Left ventricle myocardium superior (tissue), 1 donor: ENCODE data around the gene POLD2. TPM values are rescaled to one million over a fixed set of nuclear protein-coding genes. Genes with fewer than 3 reads are reported as not detected.

Experiments used
- ATAC-seq: fragments of 200-7000 bp; cut with Tn5 transposase; one replicate; pipeline ENCODE4 v1.9.1; 2020; ENCODE audit warnings: mild to moderate bottlenecking, moderate library complexity
- DNase-seq: peaks from one replicate; pipeline ENCODE4 v3.0.0-alpha.2; 2020
- intact Hi-C: fragments of 100-400 bp; cut with micrococcal nuclease; formaldehyde crosslinking; loops from one replicate; pipeline ENCODE4 v1.11.0; 2022
- total RNA-seq: library from RNA; stranded (reverse); fragmentation: NEBNext Ultra II Directional; extraction: Animal tissue kit (Norgen Biotek cat#: 25700); gene quantifications from one replicate; pipeline ENCODE4 v1.2.1, GENCODE V29; 2021
- donor health status: DM: no; HTN: yes; CAD: no; lungs with severe emphysema.

Gene POLD2
- total RNA-seq, 1 donor from 2014 or later: 92.9 TPM

DNA sequence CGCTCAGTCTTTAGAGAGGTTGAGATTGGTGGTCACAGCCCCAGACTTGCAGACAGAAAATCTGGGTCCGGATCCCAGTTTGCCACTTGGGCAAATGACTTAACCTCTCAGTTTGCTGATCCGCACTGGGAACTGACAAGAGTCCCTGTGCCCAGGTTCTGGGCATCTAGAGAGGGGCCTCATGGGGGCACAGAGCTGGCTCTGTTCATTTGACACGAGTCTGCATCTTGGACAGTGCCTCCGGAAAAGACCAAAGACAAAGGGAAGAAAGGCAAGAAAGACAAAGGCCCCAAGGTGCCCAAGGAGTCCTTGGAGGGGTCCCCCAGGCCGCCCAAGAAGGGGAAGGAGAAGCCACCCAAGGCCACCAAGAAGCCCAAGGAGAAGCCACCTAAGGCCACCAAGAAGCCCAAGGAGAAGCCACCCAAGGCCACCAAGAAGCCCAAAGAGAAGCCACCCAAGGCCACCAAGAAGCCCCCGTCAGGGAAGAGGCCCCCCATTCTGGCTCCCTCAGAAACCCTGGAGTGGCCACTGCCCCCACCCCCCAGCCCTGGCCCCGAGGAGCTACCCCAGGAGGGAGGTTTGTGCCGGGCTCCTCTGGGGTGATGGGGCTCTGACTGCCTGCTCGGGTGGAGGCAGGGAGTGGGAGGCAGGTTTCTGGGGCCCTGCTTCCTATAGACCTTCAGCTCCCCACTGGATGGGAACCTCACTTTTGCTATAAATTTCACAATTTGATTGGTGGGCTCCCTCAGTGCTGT lies 16.9 kb downstream of the POLD2 start:
- intact Hi-C loops: no loop called here
- ATAC-seq: no peak
- no peak for DNase-seq

DNA sequence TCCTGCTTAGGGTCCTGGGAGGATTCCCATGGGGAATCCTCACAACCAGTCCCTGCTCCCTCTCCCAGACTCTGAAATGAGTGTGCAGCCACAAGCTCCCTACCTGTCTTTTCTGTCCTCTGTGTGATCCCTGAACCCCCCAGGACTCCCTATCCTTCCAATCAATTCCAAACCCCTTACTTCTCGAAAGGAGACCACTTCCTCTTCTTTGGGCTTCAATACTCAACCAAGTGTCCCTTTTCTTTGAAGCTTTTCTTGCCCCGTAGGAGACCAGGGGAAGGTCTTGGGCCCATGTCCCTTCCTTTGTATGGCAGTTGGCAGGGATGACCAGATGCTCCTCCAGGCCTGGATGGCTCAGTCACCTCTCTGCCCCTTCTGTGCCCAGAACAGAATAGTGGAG lies 17.5 kb downstream of the POLD2 start:
- intact Hi-C loops: no loop called here
- ATAC-seq: no peak
- no peak for DNase-seq

DNA sequence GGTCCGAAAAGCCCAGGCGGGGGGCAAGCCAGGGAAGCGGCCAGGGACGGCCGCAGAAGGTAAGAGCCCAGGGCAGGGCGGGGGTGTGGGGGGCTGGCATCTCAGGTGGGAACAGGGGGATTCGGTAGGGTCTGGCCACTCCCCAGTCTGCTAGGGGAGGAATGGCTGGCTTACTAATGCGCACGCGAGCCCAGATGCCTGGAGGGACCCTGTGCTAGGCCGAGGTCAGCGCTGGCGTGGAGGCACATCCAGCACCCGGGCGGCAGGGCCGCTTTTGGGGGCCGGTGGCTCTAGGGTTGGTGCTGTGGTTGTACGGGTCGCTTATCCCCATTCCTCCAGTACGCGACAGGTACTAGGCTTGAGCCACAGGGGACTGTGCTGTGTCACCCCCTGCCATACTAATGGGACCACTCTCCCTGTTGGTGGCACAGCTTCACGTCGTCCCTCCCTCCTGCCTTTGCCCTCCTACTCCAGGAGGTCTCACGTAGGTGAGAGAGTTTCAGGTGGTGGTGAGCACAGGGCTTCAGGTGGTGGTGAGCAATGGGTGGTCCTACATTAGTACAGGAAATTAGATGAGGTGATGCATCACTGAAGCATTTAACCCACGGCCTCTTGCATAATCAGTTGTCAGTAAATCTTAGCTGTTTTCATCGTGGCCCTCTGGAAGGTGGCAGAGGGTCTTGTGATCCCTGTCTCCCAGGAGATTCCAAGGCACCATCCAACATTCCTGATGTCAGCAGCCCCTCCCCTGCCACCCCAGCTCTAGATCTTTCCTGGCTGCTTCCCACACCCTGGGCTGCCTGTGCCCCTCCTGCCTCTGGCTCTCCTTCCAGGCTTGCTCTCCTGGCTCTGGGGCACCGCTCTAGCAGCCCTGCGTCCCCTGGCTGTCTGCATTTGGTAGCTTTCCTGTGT lies 18.2 kb downstream of the POLD2 start:
- DNase-seq (no peak), ATAC-seq (peak; percentile 43)
- intact Hi-C loops: no loop called here

DNA sequence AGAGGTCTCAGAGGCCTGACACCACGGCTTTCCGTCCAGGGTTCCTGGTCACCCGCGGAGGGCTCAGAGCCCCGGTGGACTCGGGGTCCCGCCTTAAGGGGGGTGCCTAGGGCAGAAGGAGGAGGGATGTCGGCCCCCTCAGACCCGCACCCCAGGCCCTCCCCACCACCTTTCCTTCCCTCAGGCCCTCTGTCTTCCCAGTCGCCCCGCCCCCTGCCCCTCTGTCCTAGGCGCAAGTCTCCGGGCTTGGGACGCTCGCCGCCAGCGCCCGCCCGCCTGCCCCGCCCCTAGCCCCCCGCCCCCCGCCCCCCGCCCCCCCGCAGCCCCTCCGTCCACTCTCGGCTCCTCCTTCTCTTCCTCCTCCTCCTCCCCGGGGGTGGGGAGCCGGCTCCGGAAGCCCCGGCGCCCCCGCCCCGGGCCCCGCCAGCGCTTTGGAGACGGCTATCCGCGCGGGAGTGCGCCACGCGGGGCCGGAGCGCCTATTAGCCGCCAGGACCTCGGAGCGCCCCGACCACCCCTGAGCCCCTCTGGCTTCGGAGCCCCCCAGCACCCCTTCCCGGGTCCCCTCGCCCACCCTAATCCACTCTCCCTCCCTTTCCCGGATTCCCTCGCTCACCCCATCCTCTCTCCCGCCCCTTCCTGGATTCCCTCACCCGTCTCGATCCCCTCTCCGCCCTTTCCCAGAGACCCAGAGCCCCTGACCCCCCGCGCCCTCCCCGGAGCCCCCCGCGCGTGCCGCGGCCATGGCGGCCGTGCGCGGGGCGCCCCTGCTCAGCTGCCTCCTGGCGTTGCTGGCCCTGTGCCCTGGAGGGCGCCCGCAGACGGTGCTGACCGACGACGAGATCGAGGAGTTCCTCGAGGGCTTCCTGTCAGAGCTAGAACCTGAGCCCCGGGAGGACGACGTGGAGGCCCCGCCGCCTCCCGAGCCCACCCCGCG lies 19.2 kb downstream of the POLD2 start, which contains the start of gene AEBP1:
Gene AEBP1, plus strand, starts transcription at position 423 of the 937 bp plus-strand sequence. Its CDS starts 321 bp downstream, at position 744.
- DNase-seq (peak; percentile 55), ATAC-seq (peak; percentile 59)
- intact Hi-C loops: no loop called here

DNA sequence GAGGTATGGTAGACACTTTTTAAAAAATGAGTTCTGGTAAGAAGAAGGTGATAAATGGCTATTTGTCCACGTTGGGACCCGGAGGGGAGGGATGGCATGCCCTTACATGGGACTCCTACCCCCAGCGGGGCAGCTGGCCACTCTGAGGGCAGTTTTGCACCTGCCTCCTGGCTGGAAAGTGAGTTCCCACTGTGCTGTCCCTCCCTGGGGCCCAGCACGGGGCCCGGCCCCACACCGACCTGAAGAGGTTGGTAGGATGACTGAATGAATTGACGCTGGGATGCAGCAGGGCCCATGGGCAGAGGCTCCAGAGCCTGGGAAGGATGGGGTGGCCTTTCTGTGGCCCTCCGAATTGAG lies 19.8 kb downstream of the POLD2 start:
- intact Hi-C loops: no loop called here
- DNase-seq (no peak), ATAC-seq (no peak)

DNA sequence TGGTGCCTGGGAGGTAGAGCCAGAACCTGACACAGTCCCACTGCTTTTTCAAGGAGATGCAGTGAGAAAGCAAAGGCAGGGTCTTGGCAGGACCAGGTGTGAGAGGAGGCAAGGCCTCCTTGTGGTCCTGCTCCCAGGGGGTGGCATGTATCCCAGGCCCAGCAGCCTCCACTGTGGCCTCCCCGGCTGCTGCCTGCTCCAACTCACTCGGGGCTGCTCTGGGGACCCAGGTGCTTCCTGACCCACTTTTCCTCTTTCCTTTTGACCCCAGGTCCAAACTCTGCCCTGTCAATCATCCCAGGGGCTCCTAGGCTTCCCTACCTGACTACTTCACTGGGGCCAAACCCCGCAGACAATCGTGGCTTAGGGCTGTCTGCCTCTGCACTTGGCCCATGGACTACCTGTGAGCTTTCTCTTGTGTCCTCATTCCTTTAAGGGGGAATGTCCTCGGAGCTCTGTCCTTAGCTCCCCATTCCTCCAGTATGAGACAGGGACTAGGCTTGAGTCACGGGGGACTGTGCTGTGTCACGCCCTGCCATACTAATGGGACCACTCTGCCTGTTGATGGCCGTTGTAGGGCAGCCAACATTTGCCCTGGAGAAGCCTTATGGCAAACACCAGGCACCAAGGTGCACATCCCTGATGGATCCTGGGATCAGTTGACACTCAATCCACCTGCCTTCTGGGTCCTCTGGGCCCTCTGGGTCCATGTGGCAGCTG lies 20.3 kb downstream of the POLD2 start:
- peak; percentile 18 for DNase-seq
- no peak for ATAC-seq
- intact Hi-C loops: no loop called here

DNA sequence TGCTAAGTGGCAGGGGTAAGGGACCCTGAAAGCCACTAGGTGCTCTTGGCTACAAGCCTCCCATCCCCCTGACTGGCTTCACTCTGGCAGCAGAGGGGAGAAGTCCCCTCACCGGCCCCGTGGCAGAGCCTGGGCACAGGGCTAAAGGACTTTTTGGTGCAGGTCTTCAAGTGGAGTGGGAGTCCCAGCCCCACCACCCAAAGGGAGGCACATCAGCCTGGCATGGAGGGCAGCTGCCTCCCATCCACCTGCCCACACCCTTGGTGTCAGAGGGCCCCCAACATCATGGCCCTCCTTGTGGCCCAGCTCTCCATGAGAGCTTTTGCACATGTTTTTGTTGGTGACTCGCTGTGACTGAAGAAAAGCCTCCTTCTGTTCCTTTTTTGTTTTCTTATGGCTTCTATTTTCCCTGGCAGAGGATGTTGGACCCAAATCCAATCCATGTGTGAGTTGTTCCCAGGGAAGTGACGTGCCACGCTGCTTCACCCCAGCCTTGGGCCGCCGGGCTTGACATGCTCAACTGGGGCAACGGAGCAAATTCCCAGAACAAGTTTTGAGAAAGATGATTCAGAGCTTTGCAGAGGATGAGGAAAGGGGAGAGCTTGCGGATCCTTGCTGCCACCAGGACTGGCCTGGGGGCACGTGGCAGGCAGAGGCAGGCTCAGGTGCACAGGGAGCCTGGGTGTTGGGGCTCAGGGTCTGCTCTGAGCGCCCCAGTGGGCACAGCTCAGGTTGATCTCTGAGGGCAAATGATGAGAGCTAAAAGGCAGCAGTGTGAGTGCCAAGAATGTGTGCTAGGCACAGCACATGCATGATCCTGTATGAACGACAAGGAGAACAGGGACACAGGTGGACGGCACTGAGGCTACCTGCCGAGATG lies 21.1 kb downstream of the POLD2 start:
- peak; percentile 40 for DNase-seq
- no peak for ATAC-seq
- intact Hi-C loops: no loop called here

DNA sequence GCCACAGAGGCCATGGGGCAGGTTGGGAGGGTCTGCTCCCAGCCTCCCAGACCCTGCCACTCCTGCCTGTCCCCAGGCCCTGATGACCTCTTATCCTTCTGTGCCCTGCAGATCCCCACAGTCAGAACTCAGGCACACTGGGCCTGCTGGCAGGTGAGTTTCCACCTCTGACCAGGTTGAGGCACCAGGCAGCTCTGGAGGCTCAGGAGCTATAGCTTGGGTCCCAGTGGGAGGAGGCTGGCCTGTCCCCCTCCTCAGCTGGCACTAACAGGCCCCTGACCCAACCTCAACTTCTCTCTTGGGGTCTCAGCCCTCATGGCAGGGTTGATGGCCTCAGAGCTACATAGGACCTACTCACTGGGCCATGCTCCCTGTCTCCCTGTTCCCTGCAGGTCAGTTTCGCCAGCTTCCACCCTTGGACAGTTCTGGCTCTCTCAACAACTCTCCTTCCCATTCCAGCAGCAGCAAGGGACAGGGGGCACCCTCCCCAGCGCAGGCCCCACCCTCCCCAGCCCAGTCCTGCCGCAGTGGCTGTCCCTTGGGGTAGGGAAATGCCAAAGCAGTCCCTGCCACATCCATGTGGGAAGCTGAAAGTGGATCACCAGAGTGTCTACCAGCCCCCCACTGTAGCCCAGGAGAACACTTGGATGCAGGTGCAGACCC lies 21.9 kb downstream of the POLD2 start:
- DNase-seq (no peak), ATAC-seq (no peak)
- intact Hi-C loops: no loop called here

DNA sequence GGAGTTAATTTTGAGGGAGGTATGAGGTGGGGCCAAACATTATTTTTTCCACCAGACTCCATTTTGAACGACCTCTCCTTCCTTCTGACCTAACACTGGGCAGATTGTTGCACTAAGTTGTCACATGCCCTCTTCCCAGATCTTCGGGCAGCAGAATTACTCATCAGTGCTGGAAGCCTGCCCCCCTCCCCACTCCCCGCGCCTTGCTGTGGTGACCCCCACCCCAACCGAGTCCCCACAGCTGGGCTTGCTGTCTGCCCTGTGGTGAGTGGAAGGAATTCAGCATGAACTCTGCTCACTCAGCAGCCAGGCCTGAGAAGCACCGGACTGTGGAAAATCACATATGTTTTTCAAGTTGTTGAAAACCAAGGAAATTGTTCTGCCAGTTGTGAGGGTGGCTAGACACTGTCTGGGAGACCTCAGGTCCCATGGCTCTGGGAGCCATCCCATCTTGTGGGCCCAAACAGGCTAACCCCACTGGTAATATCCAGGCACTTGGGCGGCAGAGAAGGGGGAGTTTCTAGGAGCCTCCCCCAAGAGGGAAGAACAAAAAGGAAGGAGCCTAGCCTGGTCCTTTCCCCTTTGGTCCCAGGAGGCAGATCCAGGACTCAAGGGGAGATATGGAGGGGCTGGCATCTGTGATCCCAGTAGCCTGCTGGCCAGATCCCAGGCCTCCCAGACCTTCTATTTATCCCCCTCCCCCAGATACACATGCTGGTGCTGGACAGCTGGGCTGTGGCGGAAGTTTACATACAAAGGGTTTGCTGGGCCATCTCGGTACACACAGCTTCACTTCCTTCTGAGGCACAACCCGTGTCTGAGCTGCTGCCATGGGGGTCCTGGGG lies 22.7 kb downstream of the POLD2 start:
- intact Hi-C loops: no loop called here
- ATAC-seq (no peak), DNase-seq (no peak)

DNA sequence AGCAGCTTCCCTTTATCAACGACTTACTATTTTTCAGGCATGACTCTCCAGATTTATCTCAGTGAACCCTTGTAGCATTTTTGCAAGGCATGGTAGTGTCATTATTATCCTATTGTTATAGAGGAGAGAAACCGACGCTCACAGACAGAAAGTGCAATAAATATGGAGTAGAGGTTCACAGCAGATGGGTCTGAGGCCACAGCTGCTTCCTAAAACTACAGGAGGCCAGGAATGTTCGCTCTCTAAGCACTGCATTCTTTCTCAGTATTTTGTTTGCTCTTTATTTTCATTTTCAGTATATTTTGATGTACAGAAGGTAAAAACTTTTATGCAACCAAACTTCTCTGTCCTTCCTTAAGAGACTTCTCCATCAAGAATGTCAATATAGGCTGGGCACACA lies 23.7 kb downstream of the POLD2 start:
- no peak for ATAC-seq
- no peak for DNase-seq
- intact Hi-C loops: no loop called here

DNA sequence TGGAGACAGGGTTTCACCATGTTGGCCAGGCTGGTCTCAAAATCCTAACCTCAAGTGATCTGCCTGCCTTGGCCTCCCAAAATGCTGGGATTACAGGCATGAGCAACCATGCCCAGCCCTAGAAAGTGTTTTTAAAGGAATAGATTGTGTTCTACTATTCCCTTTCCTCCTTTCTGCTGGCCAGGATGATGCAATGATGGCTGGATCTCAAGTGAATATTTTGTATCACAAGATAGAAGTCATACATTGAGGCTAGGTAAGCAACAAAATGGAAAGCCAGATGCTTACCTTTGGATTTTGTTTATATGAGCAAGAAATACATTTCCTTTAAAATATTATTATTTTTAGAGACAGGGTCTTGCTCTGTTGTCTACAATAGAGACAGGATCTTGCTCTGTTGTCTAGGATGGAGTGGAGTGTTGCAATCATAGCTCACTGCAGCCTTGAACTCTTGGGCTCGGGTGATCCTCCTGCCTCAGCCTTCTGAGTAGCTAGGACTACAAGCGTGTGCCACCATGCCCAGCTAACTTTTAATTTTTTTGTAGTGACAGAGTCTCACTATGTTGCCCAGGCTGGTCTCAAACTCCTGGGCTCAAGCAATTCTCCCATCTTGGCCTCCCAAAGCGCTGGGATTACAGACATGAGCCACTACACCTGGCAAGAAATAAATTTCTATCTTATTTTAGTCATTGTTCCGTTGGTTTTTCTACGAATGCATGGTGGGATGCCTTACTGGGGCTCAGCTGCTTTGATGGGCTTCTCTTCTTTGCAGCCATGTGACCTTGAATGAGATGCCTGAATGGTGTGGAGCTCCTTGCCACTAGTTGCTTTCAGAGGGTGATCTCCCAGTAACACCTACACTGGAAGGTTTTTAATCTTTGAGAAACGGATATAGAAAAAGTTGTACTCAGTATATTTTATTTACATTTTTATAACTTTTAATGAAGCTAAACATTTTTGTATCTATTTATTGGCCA lies 25.0 kb downstream of the POLD2 start:
- ATAC-seq (no peak), DNase-seq (no peak)
- intact Hi-C loops: no loop called here

DNA sequence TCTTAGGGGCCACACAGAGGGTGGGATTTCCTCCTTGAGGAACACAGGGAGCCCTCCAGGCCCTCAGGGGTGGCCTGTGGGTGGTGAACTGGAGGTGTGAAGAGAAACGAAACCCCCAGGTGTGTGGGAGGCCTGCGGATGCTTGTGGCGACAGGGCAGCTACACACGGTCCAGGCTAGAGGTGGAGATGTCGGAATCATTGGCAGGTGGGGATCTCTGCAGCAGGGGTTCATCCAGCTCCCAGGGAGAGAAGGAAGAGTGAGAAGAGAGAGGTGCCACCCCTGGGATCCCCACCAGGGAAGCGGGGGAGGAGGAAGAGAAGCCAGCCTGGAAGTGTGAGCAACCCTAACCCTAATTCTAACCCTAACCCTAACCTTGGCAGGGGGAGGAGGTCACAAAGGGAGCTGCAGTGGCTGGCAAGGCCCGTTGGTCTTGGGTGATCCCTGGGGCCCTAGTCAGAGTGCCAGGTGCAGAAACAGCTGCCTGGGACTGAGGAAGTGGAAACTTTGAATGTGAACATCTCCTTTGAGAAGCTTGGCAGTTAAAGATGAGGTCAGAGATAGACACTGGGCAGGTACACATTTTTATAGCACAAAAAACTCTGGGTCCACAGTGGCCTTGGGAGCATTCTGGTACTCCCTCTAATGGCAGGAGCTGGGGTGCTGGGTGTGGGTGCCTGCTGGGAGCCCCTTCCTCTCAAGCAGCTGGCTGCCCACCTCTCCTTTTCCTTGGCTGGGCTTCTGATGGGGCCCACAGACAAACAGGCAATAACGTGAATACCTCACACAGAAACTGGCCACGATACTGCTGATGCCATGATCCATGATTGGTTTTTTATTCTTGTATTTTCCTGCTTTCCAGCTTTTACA lies 26.1 kb downstream of the POLD2 start:
- DNase-seq (no peak), ATAC-seq (no peak)
- intact Hi-C loops: no loop called here

DNA sequence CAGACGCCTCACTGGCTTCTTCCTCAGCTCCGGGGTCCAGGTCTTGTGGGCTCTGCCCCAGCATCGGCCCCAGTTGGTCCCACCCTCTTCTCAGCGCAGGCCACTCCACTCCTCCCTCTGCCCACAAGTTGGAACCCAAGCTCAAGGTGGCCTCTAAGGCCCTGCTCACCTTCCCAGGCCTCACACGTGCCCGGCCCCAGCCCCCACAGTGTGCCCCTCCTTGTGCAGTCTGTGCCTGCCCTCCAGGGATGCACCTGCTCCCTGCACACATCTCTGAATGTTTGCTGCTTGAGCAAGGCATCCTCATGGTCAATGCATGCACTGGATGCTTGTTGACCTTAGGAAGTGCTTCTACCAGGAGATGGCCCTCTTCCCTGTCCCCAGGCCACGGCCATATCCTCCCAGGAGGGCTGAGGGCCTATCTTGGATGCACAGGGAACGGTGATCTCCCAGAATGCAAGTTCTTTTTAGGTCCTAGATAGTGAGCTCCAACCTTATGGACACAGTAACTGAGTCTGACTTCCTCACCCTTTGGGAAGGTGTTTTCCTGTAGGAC lies 26.9 kb downstream of the POLD2 start:
- intact Hi-C loops: no loop called here
- ATAC-seq (no peak), DNase-seq (no peak)

DNA sequence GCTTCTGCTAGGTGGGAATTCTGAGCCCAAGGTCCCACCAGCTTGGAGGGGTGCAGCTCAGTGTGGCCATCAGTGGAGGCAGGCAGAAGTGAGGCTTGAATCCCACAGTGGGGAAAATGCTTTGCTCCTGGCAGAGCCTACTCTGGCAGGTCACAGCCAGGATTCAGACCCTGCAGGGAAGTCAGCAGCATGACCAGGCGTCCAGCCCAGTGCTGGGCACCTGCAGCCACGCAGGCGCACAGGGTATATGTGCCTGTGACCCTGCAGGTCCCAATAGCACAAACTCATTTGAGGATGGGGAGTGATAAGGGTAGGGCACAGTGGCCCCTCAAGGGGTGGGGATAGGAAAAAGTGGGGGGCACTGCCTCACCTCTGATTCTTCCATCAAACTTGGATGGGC lies 27.6 kb downstream of the POLD2 start:
- DNase-seq: no peak

More for the DNA sequence above, 27.6 kb downstream of the POLD2 start:
- no peak for ATAC-seq
- intact Hi-C loops: no loop called here
